ENCODE data around the gene CCDC33.

The CCDC33 gene

DNA sequence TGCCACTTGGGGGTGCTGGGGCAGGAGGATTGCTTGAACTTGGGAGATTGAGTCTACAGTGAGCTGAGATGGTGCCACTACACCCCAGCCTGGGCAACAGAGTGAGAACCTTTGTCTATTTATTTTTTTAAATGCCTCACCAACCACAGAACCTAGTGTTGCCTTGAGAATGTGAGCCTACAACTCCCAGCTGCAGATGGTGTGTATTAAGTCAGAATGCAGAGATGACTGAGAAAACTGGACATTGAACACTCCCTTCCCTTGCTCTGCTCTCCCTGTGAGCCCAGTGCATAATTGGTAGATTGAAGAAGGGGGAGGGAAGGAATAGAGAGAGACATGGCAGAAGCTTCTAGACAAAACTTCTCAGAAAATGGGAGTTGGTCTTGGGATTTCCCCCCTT lies 53.5 kb downstream of the CCDC33 start:
- Histone ChIP-seq H3K27ac (ENCODE audit: extremely low read depth, low read depth, low read length) (no peak overlapping the region), H3K4me3 (ENCODE audit: low read depth, low read length) (no peak overlapping the region), H3K9me3 (ENCODE audit: control insufficient read depth, insufficient read depth, low read depth, low read length) (no peaks in the 10 kb centered on the region), H3K36me3 (ENCODE audit: control insufficient read depth in 2 of 2, insufficient read depth in 1 of 2, low read length in 2 of 2) (no peaks in the 10 kb centered on the region), H3K4me1 (ENCODE audit: control insufficient read depth, insufficient read depth, low read length) (no peaks in the 10 kb centered on the region)
- ChIA-PET CTCF (interaction anchor here (0.7 to 1.4 kb wide), 3 partner anchors 20 to 47 kb away, joined by 3 to 4 read pairs (median 3); no protein-coding TSS in a partner anchor), POLR2A (no interaction called here)
- TF ChIP-seq ZNF658 (tag by site-specific recombination; IDR thresholded peaks at IDR 0.05) = no peak

- H3K4me1 ChIP-seq (ENCODE audit: control insufficient read depth, insufficient read depth, low read length) = no peaks in the 10 kb centered on the region
- POLR2A ChIA-PET = interaction anchor here (1.0 kb wide), 1 partner anchor 163 kb away, joined by 3 read pairs; no protein-coding TSS in a partner anchor
- H3K9me3 ChIP-seq (ENCODE audit: control insufficient read depth, insufficient read depth, low read depth, low read length) = no peaks in the 10 kb centered on the region
- H3K4me3 ChIP-seq (ENCODE audit: low read depth, low read length) = no peak overlapping the region
- TF ChIP-seq ZBTB1 (tag by site-specific recombination; IDR thresholded peaks at IDR 0.05) = no peak
- TF ChIP-seq ZNF610 (tag by site-specific recombination; IDR thresholded peaks at IDR 0.05; ENCODE audit: borderline replicate concordance) = no peak
- TF ChIP-seq ZNF670 (tag by site-specific recombination; IDR thresholded peaks at IDR 0.05; ENCODE audit: low read depth) = no peak
- TF ChIP-seq ZNF354C (tag by site-specific recombination; IDR thresholded peaks at IDR 0.05; ENCODE audit: borderline replicate concordance, low read depth) = no peak
- no peak for TF ChIP-seq ZNF747 (tag by site-specific recombination; IDR thresholded peaks at IDR 0.05)
- no peak for TF ChIP-seq ZBTB17 (tag by site-specific recombination; IDR thresholded peaks at IDR 0.05)
- TF ChIP-seq ZNF571 (tag by site-specific recombination; IDR thresholded peaks at IDR 0.05) = no peak
- no peak for TF ChIP-seq ZNF366 (tag by site-specific recombination; conservative IDR thresholded peaks at IDR 0.05)
- TF ChIP-seq REPIN1 (tag by site-specific recombination; IDR thresholded peaks at IDR 0.05; ENCODE audit: low read depth) = no peak
- TF ChIP-seq ZNF184 (tag by site-specific recombination; IDR thresholded peaks at IDR 0.05) = no peak
- TF ChIP-seq ELK4 (IDR thresholded peaks at IDR 0.05; ENCODE audit: borderline replicate concordance, low read depth, low read length) = no peak
- CTCF ChIA-PET = interaction anchor here (0.6 to 2.8 kb wide), 6 partner anchors 11 to 339 kb away, joined by 3 to 9 read pairs (median 4); no protein-coding TSS in a partner anchor
- no peaks in the 10 kb centered on the region for H3K36me3 ChIP-seq (ENCODE audit: control insufficient read depth in 2 of 2, insufficient read depth in 1 of 2, low read length in 2 of 2)
- H3K27ac ChIP-seq (ENCODE audit: extremely low read depth, low read depth, low read length) = no peak overlapping the region
Observed at GRCh38 chr15:74290645-74291044, 54.5 kb downstream of the CCDC33 start.

DNA sequence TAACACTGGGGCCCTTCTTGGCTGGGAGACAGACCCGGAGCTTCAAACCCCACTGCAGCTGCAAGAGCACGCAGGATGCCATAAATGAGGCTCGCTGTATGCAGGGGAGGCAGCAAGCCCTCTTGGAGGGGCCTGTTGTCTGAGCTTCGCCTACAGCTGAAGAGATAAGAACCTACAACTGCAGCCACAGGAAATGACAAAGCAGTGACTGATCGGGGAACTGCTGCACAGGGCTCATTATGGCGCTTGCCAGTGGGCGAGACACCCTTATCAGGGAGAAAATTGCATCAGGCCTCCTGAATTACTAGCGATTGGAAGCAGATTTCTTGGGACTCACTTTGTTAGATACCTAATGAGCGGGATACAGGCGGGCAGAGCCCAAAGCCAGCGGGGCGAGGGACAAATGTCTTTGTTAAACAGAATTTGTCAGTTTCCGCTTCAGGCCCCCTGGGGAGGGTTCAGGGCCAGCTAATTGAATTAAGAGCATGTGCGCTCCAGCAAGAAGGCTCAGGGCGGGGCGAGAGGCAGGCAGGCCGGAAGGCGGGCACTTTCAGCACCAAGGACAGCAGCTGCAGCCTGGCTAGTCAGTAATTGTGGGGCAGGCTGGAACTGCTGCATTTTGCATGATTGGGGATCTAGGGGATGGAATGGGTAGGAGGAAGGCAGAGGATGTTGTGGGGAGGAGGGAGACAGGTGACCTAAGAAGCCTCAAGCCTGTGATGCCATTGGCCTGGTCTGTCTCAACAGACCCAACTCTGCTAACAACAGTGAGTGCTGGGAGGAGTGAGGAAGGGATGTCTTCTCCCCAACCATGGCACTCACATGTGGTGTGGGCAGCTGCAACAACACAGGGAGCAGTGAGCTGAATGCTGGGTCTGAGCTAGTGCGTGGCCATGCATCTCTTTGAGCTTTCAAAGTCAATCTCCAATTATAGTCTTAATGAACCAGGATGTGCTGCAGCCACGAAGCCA lies 55.3 kb downstream of the CCDC33 start:
- H3K27ac ChIP-seq (ENCODE audit: extremely low read depth, low read depth, low read length) = no peak overlapping the region
- CTCF ChIA-PET = interaction anchor here (0.6 to 2.8 kb wide), 5 partner anchors 10 to 144 kb away, joined by 3 to 9 read pairs (median 5); no protein-coding TSS in a partner anchor
- no peaks in the 10 kb centered on the region for H3K4me1 ChIP-seq (ENCODE audit: control insufficient read depth, insufficient read depth, low read length)
- no peaks in the 10 kb centered on the region for H3K36me3 ChIP-seq (ENCODE audit: control insufficient read depth in 2 of 2, insufficient read depth in 1 of 2, low read length in 2 of 2)
- no peak overlapping the region for H3K4me3 ChIP-seq (ENCODE audit: low read depth, low read length)
- H3K9me3 ChIP-seq (ENCODE audit: control insufficient read depth, insufficient read depth, low read depth, low read length) = no peaks in the 10 kb centered on the region
- POLR2A ChIA-PET = interaction anchor here (1.0 kb wide), 1 partner anchor 164 kb away, joined by 3 read pairs; no protein-coding TSS in a partner anchor
- TF ChIP-seq ZNF514 (tag by site-specific recombination; IDR thresholded peaks at IDR 0.05) (no peak), ZNF19 (tag by site-specific recombination; IDR thresholded peaks at IDR 0.05; ENCODE audit: low read depth) (no peak), ZBTB10 (tag by site-specific recombination; IDR thresholded peaks at IDR 0.05) (no peak), PRDM1 (tag by site-specific recombination; IDR thresholded peaks at IDR 0.05) (no peak), ZNF311 (tag by site-specific recombination; IDR thresholded peaks at IDR 0.05; ENCODE audit: borderline replicate concordance) (no peak), ZNF221 (tag by site-specific recombination; IDR thresholded peaks at IDR 0.05; ENCODE audit: borderline replicate concordance) (no peak), ZNF629 (tag by site-specific recombination; IDR thresholded peaks at IDR 0.05) (peak; percentile 83), ZFP37 (tag by site-specific recombination; IDR thresholded peaks at IDR 0.05) (peak; percentile 90), ZNF214 (tag by site-specific recombination; IDR thresholded peaks at IDR 0.05; ENCODE audit: borderline replicate concordance) (no peak), REPIN1 (tag by site-specific recombination; IDR thresholded peaks at IDR 0.05; ENCODE audit: low read depth) (no peak), KLF17 (tag by site-specific recombination; IDR thresholded peaks at IDR 0.05) (peak; percentile 88), ZNF202 (tag by site-specific recombination; IDR thresholded peaks at IDR 0.05; ENCODE audit: borderline replicate concordance) (no peak), ZNF324 (tag by site-specific recombination; IDR thresholded peaks at IDR 0.05) (peak; percentile 64; the same call in 1 of the 2 replicates), ZNF175 (tag by site-specific recombination; IDR thresholded peaks at IDR 0.05) (no peak), ZNF768 (tag by site-specific recombination; IDR thresholded peaks at IDR 0.05) (no peak)
